ENCODE measurements around the gene CCL22.

- TF ChIP-seq EZH2 (IDR thresholded peaks at IDR 0.05; ENCODE audit: borderline replicate concordance, low read depth, low read length, poor library complexity, severe bottlenecking), result no peak
- TF ChIP-seq CTCF (conservative IDR thresholded peaks at IDR 0.05; ENCODE audit: low read depth, low read length), result no peak
Measured at GRCh38 chr16:57380671-57381462, 22.3 kb downstream of the CCL22 start.
